ENCODE data around the gene CTSH. TPM values are rescaled to one million over a fixed set of nuclear protein-coding genes. Genes with fewer than 3 reads are reported as not detected.
"Not testable (repeated sequence)": the region's sequence is repeated elsewhere in the genome, so short reads cannot be mapped to it uniquely, and the experiment has no call there.

Gene CTSH
- total RNA-seq, 4 donors from 2014 or later: 72.9 to 280 (median 111) TPM

- no peak for DNase-seq
- H3K4me3 ChIP-seq: no peak overlapping the region
- no peak for TF ChIP-seq POLR2A (IDR thresholded peaks at IDR 0.05)
- no peak for TF ChIP-seq CTCF (IDR thresholded peaks at IDR 0.05)
- H3K36me3 ChIP-seq: no peaks in the 10 kb centered on the region
- peaks cover 0 to 8% of the 10 kb centered on the region in 2 donors for H3K4me1 ChIP-seq
- intact Hi-C loops (cut with DNase I; ENCODE audit: low total_unique reads): no loop called here
- no peaks in the 10 kb centered on the region for H3K27me3 ChIP-seq
- no peak overlapping the region for H3K27ac ChIP-seq
- no peaks in the 10 kb centered on the region for H3K9me3 ChIP-seq
Observed at GRCh38 chr15:78907577-78907976, 37.3 kb downstream of the CTSH start.

GRCh38 chr15:78906316-78906620, 38.6 kb downstream of the CTSH start:
- intact Hi-C loops (cut with DNase I; ENCODE audit: low total_unique reads): no loop called here
- TF ChIP-seq POLR2A (IDR thresholded peaks at IDR 0.05): no peak
- no peak for TF ChIP-seq CTCF (IDR thresholded peaks at IDR 0.05)
- H3K4me1 ChIP-seq: peaks cover 0 to 8% of the 10 kb centered on the region in 2 donors
- H3K27me3 ChIP-seq: no peaks in the 10 kb centered on the region
- no peak overlapping the region for H3K4me3 ChIP-seq
- no peak overlapping the region for H3K27ac ChIP-seq
- H3K36me3 ChIP-seq: no peaks in the 10 kb centered on the region
- no peaks in the 10 kb centered on the region for H3K9me3 ChIP-seq
- DNase-seq: peak; percentile 55 to 67

- intact Hi-C loops (cut with DNase I; ENCODE audit: low total_unique reads): no loop called here
- Histone ChIP-seq H3K27ac (no peak overlapping the region), H3K4me1 (peaks cover 0 to 8% of the 10 kb centered on the region in 2 donors), H3K4me3 (no peak overlapping the region), H3K9me3 (no peaks in the 10 kb centered on the region), H3K27me3 (no peaks in the 10 kb centered on the region), H3K36me3 (peaks cover 0 to 2% of the 10 kb centered on the region in 2 donors)
- no peak for TF ChIP-seq POLR2A (IDR thresholded peaks at IDR 0.05)
- TF ChIP-seq CTCF (IDR thresholded peaks at IDR 0.05): no peak
- DNase-seq: no peak
Observed at GRCh38 chr15:78904599-78905358, 40.1 kb downstream of the CTSH start.

- H3K36me3 ChIP-seq; H3K4me1 ChIP-seq; H3K27me3 ChIP-seq; intact Hi-C loops (cut with DNase I; ENCODE audit: low total_unique reads); H3K9me3 ChIP-seq; H3K4me3 ChIP-seq: not testable (repeated sequence)
- H3K27ac ChIP-seq: peak overlapping the region; percentile 16 to 55
- DNase-seq: peak in 1 of 2 donors; percentile 58
Observed at GRCh38 chr15:78902281-78903032, 42.4 kb downstream of the CTSH start.

GRCh38 chr15:78900819-78901533, 43.9 kb downstream of the CTSH start:
- H3K9me3 ChIP-seq; DNase-seq; H3K27ac ChIP-seq; H3K4me3 ChIP-seq; H3K4me1 ChIP-seq; H3K36me3 ChIP-seq; H3K27me3 ChIP-seq; intact Hi-C loops (cut with DNase I; ENCODE audit: low total_unique reads): not testable (repeated sequence)

- intact Hi-C loops (cut with DNase I; ENCODE audit: low total_unique reads): no loop called here
- DNase-seq: no peak
- Histone ChIP-seq H3K4me3 (no peak overlapping the region), H3K27ac (no peak overlapping the region), H3K36me3 (peaks cover 0 to 2% of the 10 kb centered on the region in 2 donors), H3K9me3 (no peaks in the 10 kb centered on the region), H3K4me1 (peaks cover 0 to 8% of the 10 kb centered on the region in 2 donors), H3K27me3 (no peaks in the 10 kb centered on the region)
- TF ChIP-seq CTCF (IDR thresholded peaks at IDR 0.05): no peak
- no peak for TF ChIP-seq POLR2A (IDR thresholded peaks at IDR 0.05)
Observed at GRCh38 chr15:78898540-78898939, 46.3 kb downstream of the CTSH start.
